H9 (cell line): ENCODE measurements around the gene LRRFIP2. TPM values are rescaled to one million over a fixed set of nuclear protein-coding genes. Genes with fewer than 3 reads are reported as not detected.
"Not testable (repeated sequence)": the region's sequence is repeated elsewhere in the genome, so short reads cannot be mapped to it uniquely, and the experiment has no call there.

Experiments used
- DNase-seq: peaks from one replicate; pipeline ENCODE4 v3.0.0-alpha.2; 2017
- H2AFZ ChIP-seq: one replicate; pipeline ENCODE4 v1.6.1; 2013; ENCODE audit warnings: mild to moderate bottlenecking, low read length, control low read depth, moderate library complexity
- H2AK5ac ChIP-seq: 2 replicates; pipeline ENCODE4 v1.6.1; 2013; ENCODE audit warnings: low read length, control low read depth, mixed read lengths; ENCODE audit not compliant: insufficient read length
- H2BK120ac ChIP-seq: one replicate; pipeline ENCODE4 v1.6.1; 2013; ENCODE audit warnings: low read depth, mild to moderate bottlenecking, low read length, control low read depth, inconsistent platforms; ENCODE audit not compliant: poor library complexity, severe bottlenecking
- H2BK12ac ChIP-seq: 2 replicates; pipeline ENCODE4 v1.6.1; 2013; ENCODE audit warnings: low read length, control low read depth, mixed read lengths, low read depth; ENCODE audit not compliant: insufficient read length
- H2BK15ac ChIP-seq: 2 replicates; pipeline ENCODE4 v1.6.1; 2013; ENCODE audit warnings: low read depth, low read length, control low read depth
- H2BK20ac ChIP-seq: one replicate; pipeline ENCODE4 v1.6.1; 2013; ENCODE audit warnings: low read depth, mild to moderate bottlenecking, low read length, control low read depth, inconsistent platforms; ENCODE audit not compliant: poor library complexity, severe bottlenecking
- H2BK5ac ChIP-seq: 2 replicates; pipeline ENCODE4 v1.6.1; 2013; ENCODE audit warnings: low read length, control low read depth, mixed read lengths; ENCODE audit not compliant: insufficient read length
- H3K14ac ChIP-seq: 2 replicates; pipeline ENCODE4 v1.6.1; 2013; ENCODE audit warnings: low read length, control low read depth; ENCODE audit not compliant: insufficient read depth
- H3K18ac ChIP-seq: 2 replicates; pipeline ENCODE4 v1.6.1; 2013; ENCODE audit warnings: low read depth, mild to moderate bottlenecking, mixed read lengths, low read length, control low read depth; ENCODE audit not compliant: insufficient read length
- H3K23ac ChIP-seq: 2 replicates; pipeline ENCODE4 v1.6.1; 2013; ENCODE audit warnings: low read length, control low read depth, mixed read lengths, low read depth; ENCODE audit not compliant: insufficient read length
- H3K23me2 ChIP-seq: 2 replicates; pipeline ENCODE4 v1.6.1; 2013; ENCODE audit warnings: low read depth, mild to moderate bottlenecking, mixed read lengths, low read length, control low read depth; ENCODE audit not compliant: insufficient read length, poor library complexity, severe bottlenecking
- H3K27ac ChIP-seq: 2 replicates; pipeline ENCODE4 v1.5.1; 2013; ENCODE audit warnings: low read length, control low read depth, mixed read lengths, low read depth; ENCODE audit not compliant: insufficient read length
- H3K27me3 ChIP-seq: 2 replicates; pipeline ENCODE4 v1.6.1; 2013; ENCODE audit warnings: low read length, control low read depth, inconsistent platforms; ENCODE audit not compliant: insufficient read depth
- H3K4ac ChIP-seq: 2 replicates; pipeline ENCODE4 v1.6.1; 2013; ENCODE audit warnings: low read depth, mild to moderate bottlenecking, control low read depth, inconsistent platforms, low read length, moderate library complexity
- H3K4me1 ChIP-seq: 2 replicates; pipeline ENCODE4 v1.6.1; 2013; ENCODE audit warnings: low read length, control low read depth, inconsistent platforms; ENCODE audit not compliant: insufficient read depth
- H3K4me2 ChIP-seq: 2 replicates; pipeline ENCODE4 v1.6.1; 2013; ENCODE audit warnings: low read length, control low read depth, mixed read lengths; ENCODE audit not compliant: insufficient read length, insufficient read depth
- H3K56ac ChIP-seq: 2 replicates; pipeline ENCODE4 v1.6.1; 2013; ENCODE audit warnings: low read depth, mild to moderate bottlenecking, mixed read lengths, low read length, control low read depth; ENCODE audit not compliant: insufficient read length
- H3K79me1 ChIP-seq: 2 replicates; pipeline ENCODE4 v1.6.1; 2013; ENCODE audit warnings: low read depth, mild to moderate bottlenecking, moderate library complexity, low read length, control low read depth, inconsistent platforms; ENCODE audit not compliant: insufficient read depth, poor library complexity, severe bottlenecking
- H3K79me2 ChIP-seq: 2 replicates; pipeline ENCODE4 v1.6.1; 2013; ENCODE audit warnings: low read length, control low read depth, inconsistent platforms; ENCODE audit not compliant: insufficient read depth
- H3K9ac ChIP-seq: 2 replicates; pipeline ENCODE4 v1.6.1; 2013; ENCODE audit warnings: low read length, control low read depth, mixed read lengths; ENCODE audit not compliant: insufficient read length; ENCODE audit errors: extremely low read depth
- H3K9me3 ChIP-seq: one replicate; pipeline ENCODE4 v1.6.1; 2013; ENCODE audit warnings: low read depth, low read length, inconsistent platforms; ENCODE audit not compliant: control insufficient read depth
- H3T11ph ChIP-seq: one replicate; pipeline ENCODE4 v1.6.1; 2013; ENCODE audit warnings: mild to moderate bottlenecking, low read length, control low read depth, inconsistent platforms
- H4K20me1 ChIP-seq: one replicate; pipeline ENCODE4 v1.6.1; 2013; ENCODE audit not compliant: control insufficient read depth, insufficient read length, insufficient read depth
- H4K5ac ChIP-seq: 2 replicates; pipeline ENCODE4 v1.6.1; 2013; ENCODE audit warnings: low read depth, mild to moderate bottlenecking, mixed read lengths, low read length, control low read depth; ENCODE audit not compliant: insufficient read length
- H4K8ac ChIP-seq: replicated peaks from 2 replicates; pipeline ENCODE4 v1.6.1; 2013; ENCODE audit warnings: low read length, control low read depth, mixed read lengths, low read depth; ENCODE audit not compliant: insufficient read length
- H4K91ac ChIP-seq: 2 replicates; pipeline ENCODE4 v1.6.1; 2013; ENCODE audit warnings: low read depth, mild to moderate bottlenecking, moderate library complexity, mixed read lengths, low read length, control low read depth; ENCODE audit not compliant: insufficient read length
- H3K27ac Mint-ChIP-seq, 3 experiments: 2 replicates in 2 of 3; 3 replicates in 1 of 3; pipeline ENCODE4 v1.8.0; 2020 to 2021; ENCODE audit warnings: mixed read lengths in 3 of 3, mild to moderate bottlenecking in 1 of 3, moderate library complexity in 1 of 3
- H3K27me3 Mint-ChIP-seq: 2 replicates; pipeline ENCODE4 v1.8.0; 2021; ENCODE audit warnings: low read depth, mild to moderate bottlenecking, moderate library complexity, mixed read lengths
- H3K36me3 Mint-ChIP-seq, 3 experiments: 2 replicates in 2 of 3; 3 replicates in 1 of 3; pipeline ENCODE4 v1.8.0; 2020 to 2021; ENCODE audit warnings: low read depth in 3 of 3, mixed read lengths in 3 of 3; ENCODE audit not compliant: insufficient read depth in 1 of 3
- H3K4me1 Mint-ChIP-seq, 2 experiments: 2 replicates each; pipeline ENCODE4 v1.8.0; 2020; ENCODE audit warnings: mixed read lengths in 2 of 2
- H3K4me3 Mint-ChIP-seq, 2 experiments: 2 replicates in 1 of 2; 3 replicates in 1 of 2; pipeline ENCODE4 v1.8.0; 2020 to 2021; ENCODE audit warnings: mild to moderate bottlenecking in 2 of 2, mixed read lengths in 2 of 2, moderate library complexity in 1 of 2
- H3K9me3 Mint-ChIP-seq, 2 experiments: 2 replicates in 1 of 2; 3 replicates in 1 of 2; pipeline ENCODE4 v1.8.0; 2020; ENCODE audit warnings: mild to moderate bottlenecking in 2 of 2, mixed read lengths in 2 of 2, moderate library complexity in 1 of 2
- CTCF ChIP-seq: fragments of 200-600 bp; sonication (generic); conservative IDR thresholded peaks from 3 replicates; pipeline ENCODE4 v1.8.0; 2021; ENCODE audit warnings: antibody characterized with exemption, mild to moderate bottlenecking
- WGBS: extraction: QIAGEN DNeasy Blood & Tissue Kit; methylation state at CpG from one replicate; pipeline ENCODE4 v1.1.7; 2013; ENCODE audit warnings: missing lambda C conversion rate, low lambda C conversion rate, mixed read lengths; ENCODE audit not compliant: insufficient read length; ENCODE audit errors: extremely low coverage; 5-methylcytosine and 5-hydroxymethylcytosine counted together
- total RNA-seq: library from RNA; stranded (reverse); gene quantifications from 2 replicates; pipeline ENCODE4 v1.2.1, GENCODE V29; 2021

The LRRFIP2 gene
- total RNA-seq, 1 experiment from 2014 or later, result 30.7 TPM

- no peak overlapping the region for H3T11ph ChIP-seq
- H3K27ac ChIP-seq, result no peak overlapping the region
- no peaks in the 10 kb centered on the region for H3K79me2 ChIP-seq
- no peak overlapping the region for H2BK5ac ChIP-seq
- H3K56ac ChIP-seq, result no peak overlapping the region
- H3K27ac Mint-ChIP-seq, result no peak overlapping the region; a peak in 1 of 7 replicates
- H2BK120ac ChIP-seq, result no peak overlapping the region
- H3K27me3 ChIP-seq, result no peaks in the 10 kb centered on the region
- H4K20me1 ChIP-seq, result no peaks in the 10 kb centered on the region
- no peaks in the 10 kb centered on the region for H3K4me1 ChIP-seq
- no peak overlapping the region for H2AFZ ChIP-seq
- no peak overlapping the region for H3K18ac ChIP-seq
- no CpG with 5 or more reads among the region's 1 CpG for WGBS
- DNase-seq, result no peak
- no peaks in the 10 kb centered on the region for H3K79me1 ChIP-seq
- H3K14ac ChIP-seq, result no peak overlapping the region
- H3K9ac ChIP-seq, result no peak overlapping the region
- no peaks in the 10 kb centered on the region for H3K23me2 ChIP-seq
- no peak overlapping the region for H2BK12ac ChIP-seq
- H3K27me3 Mint-ChIP-seq, result no peaks in the 10 kb centered on the region
- no peak overlapping the region for H2AK5ac ChIP-seq
- H3K9me3 Mint-ChIP-seq, result no peaks in the 10 kb centered on the region
- peaks cover 17 to 76% (median 63%) of the 10 kb centered on the region in 3 experiments; a peak in 6 of 7 replicates for H3K36me3 Mint-ChIP-seq
- H3K4me3 Mint-ChIP-seq, result no peak overlapping the region
- no peaks in the 10 kb centered on the region for H3K4me1 Mint-ChIP-seq
- H3K4ac ChIP-seq, result no peak overlapping the region
- no peaks in the 10 kb centered on the region for H3K9me3 ChIP-seq
- TF ChIP-seq CTCF, result no peak
- no peak overlapping the region for H3K23ac ChIP-seq
- H4K5ac ChIP-seq, result no peak overlapping the region
- H2BK20ac ChIP-seq, result no peak overlapping the region
- H4K8ac ChIP-seq, result no peak overlapping the region
- H4K91ac ChIP-seq, result no peak overlapping the region
- H3K4me2 ChIP-seq, result no peak overlapping the region
- no peak overlapping the region for H2BK15ac ChIP-seq
Observed at GRCh38 chr3:37050282-37050681, 124.1 kb downstream of the LRRFIP2 start.

DNA sequence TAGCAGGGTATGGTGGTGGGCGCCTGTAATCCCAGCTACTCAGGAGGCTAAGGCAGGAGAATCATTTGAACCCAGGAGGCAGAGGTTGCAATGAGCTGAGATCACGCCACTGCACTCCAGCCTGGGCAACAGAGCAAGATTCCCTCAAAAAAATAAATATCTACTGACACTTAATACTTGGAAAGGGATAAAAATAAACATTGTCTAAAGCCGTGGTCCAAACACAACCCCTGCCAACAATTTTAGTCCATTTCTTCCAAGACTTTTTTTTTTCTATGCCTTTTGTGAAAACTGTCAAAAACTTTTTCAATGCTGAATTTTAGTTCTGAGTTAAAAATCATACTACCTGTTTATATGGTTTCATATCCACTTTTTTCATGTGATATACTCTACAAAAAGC is 131.7 kb downstream of the LRRFIP2 start:
- not testable (repeated sequence) for DNase-seq, H3K18ac ChIP-seq

More for the DNA sequence above, 131.7 kb downstream of the LRRFIP2 start:
- H4K8ac ChIP-seq, H3K4me1 ChIP-seq, H3K27ac ChIP-seq, H2AFZ ChIP-seq, H2BK20ac ChIP-seq, H2BK120ac ChIP-seq, H3K4me2 ChIP-seq, H3K14ac ChIP-seq, H3K23ac ChIP-seq, H2BK15ac ChIP-seq, H4K20me1 ChIP-seq, H3K23me2 ChIP-seq, H3K4ac ChIP-seq, H3K4me1 Mint-ChIP-seq, H2AK5ac ChIP-seq, H3K79me1 ChIP-seq, H3K79me2 ChIP-seq, H2BK5ac ChIP-seq, H3K27me3 Mint-ChIP-seq, H3K9me3 Mint-ChIP-seq, H3T11ph ChIP-seq, H3K9ac ChIP-seq, H2BK12ac ChIP-seq, H3K27me3 ChIP-seq, H3K9me3 ChIP-seq, H3K27ac Mint-ChIP-seq, H4K5ac ChIP-seq, H3K4me3 Mint-ChIP-seq, H3K56ac ChIP-seq, H4K91ac ChIP-seq: not testable (repeated sequence)
- no CpG with 5 or more reads among the region's 3 CpGs for WGBS
- H3K36me3 Mint-ChIP-seq, result peaks cover 7 to 55% (median 38%) of the 10 kb centered on the region in 3 experiments; a peak in 6 of 7 replicates
